GM23338 (cell line): ENCODE measurements around the gene DIAPH3. TPM values are rescaled to one million over a fixed set of nuclear protein-coding genes. Genes with fewer than 3 reads are reported as not detected.

Source experiments
- ATAC-seq: fragments of 200-7000 bp; cut with Tn5 transposase; 3 replicates; pipeline ENCODE4 v1.9.1; 2020
- DNase-seq: peaks from one replicate; pipeline ENCODE4 v3.0.0-alpha.2; 2015; ENCODE audit warnings: low spot score
- H2AFZ ChIP-seq: fragments of 200-600 bp; sonication (generic); 2 replicates; pipeline ENCODE4 v1.8.0; 2016; ENCODE audit warnings: antibody characterized with exemption, mild to moderate bottlenecking, moderate library complexity
- H3F3A ChIP-seq: fragments of 200-600 bp; sonication (generic); replicated peaks from 2 replicates; pipeline ENCODE4 v1.8.0; 2017; ENCODE audit warnings: antibody characterized with exemption, mixed run types, low read depth
- H3K27ac ChIP-seq: fragments of 200-600 bp; sonication (generic); 2 replicates; pipeline ENCODE4 v1.6.1; 2016; ENCODE audit warnings: low read depth
- H3K27me3 ChIP-seq: fragments of 200-600 bp; sonication (generic); 2 replicates; pipeline ENCODE4 v1.8.0; 2016; ENCODE audit warnings: mild to moderate bottlenecking, mixed run types, moderate library complexity; ENCODE audit not compliant: insufficient read depth
- H3K36me3 ChIP-seq: fragments of 200-600 bp; sonication (generic); 2 replicates; pipeline ENCODE4 v1.8.0; 2016; ENCODE audit warnings: mild to moderate bottlenecking; ENCODE audit not compliant: insufficient read depth
- H3K4me1 ChIP-seq: fragments of 200-600 bp; sonication (generic); 2 replicates; pipeline ENCODE4 v1.8.0; 2016; ENCODE audit warnings: mild to moderate bottlenecking, moderate library complexity; ENCODE audit not compliant: insufficient read depth
- H3K4me2 ChIP-seq: fragments of 200-600 bp; sonication (generic); 2 replicates; pipeline ENCODE4 v1.7.1; 2017; ENCODE audit warnings: mixed run types
- H3K4me3 ChIP-seq: fragments of 200-600 bp; sonication (generic); 2 replicates; pipeline ENCODE4 v1.6.1; 2016; ENCODE audit warnings: mixed run types
- H3K79me2 ChIP-seq: fragments of 200-600 bp; sonication (generic); replicated peaks from 2 replicates; pipeline ENCODE4 v1.8.0; 2017; ENCODE audit warnings: mild to moderate bottlenecking; ENCODE audit not compliant: insufficient read depth
- H3K9me2 ChIP-seq: fragments of 200-600 bp; sonication (generic); 2 replicates; pipeline ENCODE4 v1.8.0; 2017; ENCODE audit not compliant: insufficient read depth
- H4K20me1 ChIP-seq: fragments of 200-600 bp; sonication (generic); replicated peaks from 2 replicates; pipeline ENCODE4 v1.8.0; 2017; ENCODE audit warnings: mild to moderate bottlenecking; ENCODE audit not compliant: insufficient read depth
- H3K27ac Mint-ChIP-seq: 2 replicates; pipeline ENCODE4 v1.8.0; 2020; ENCODE audit warnings: inconsistent platforms, mild to moderate bottlenecking, moderate library complexity, mixed read lengths
- H3K27me3 Mint-ChIP-seq: 3 replicates; pipeline ENCODE4 v1.8.0; 2022; ENCODE audit warnings: low read depth, mild to moderate bottlenecking, moderate library complexity, mixed read lengths, inconsistent platforms; ENCODE audit not compliant: insufficient read depth, poor library complexity
- H3K36me3 Mint-ChIP-seq: 3 replicates; pipeline ENCODE4 v1.8.0; 2021; ENCODE audit warnings: low read depth, mild to moderate bottlenecking, inconsistent platforms, moderate library complexity, mixed read lengths
- H3K4me1 Mint-ChIP-seq: 3 replicates; pipeline ENCODE4 v1.8.0; 2020; ENCODE audit warnings: mild to moderate bottlenecking, inconsistent platforms, mixed read lengths
- H3K4me3 Mint-ChIP-seq: 3 replicates; pipeline ENCODE4 v1.8.0; 2021; ENCODE audit warnings: moderate library complexity, mild to moderate bottlenecking, inconsistent platforms, mixed read lengths
- H3K9me3 Mint-ChIP-seq: 3 replicates; pipeline ENCODE4 v1.8.0; 2020; ENCODE audit warnings: moderate library complexity, mild to moderate bottlenecking, inconsistent platforms, mixed read lengths
- CREB1 ChIP-seq: fragments of 250-450 bp; sonication (Bioruptor Pico); IDR thresholded peaks from 2 replicates; pipeline ENCODE4 v1.5.0; 2020; ENCODE audit warnings: low read depth, mild to moderate bottlenecking, moderate library complexity
- EZH2 ChIP-seq: fragments of 200-600 bp; sonication (generic); IDR thresholded peaks from one replicate; pipeline ENCODE4 v1.8.0; 2017; ENCODE audit warnings: antibody characterized with exemption, mild to moderate bottlenecking, low read depth; ENCODE audit not compliant: unreplicated experiment
- EZH2phosphoT487 ChIP-seq: fragments of 200-600 bp; sonication (generic); IDR thresholded peaks from one replicate; pipeline ENCODE4 v1.8.1; 2018; ENCODE audit warnings: antibody characterized with exemption; ENCODE audit not compliant: unreplicated experiment
- JUNB ChIP-seq: IDR thresholded peaks from one replicate; pipeline ENCODE4 v1.6.1; 2016; ENCODE audit warnings: antibody characterized with exemption; ENCODE audit not compliant: unreplicated experiment
- NANOG ChIP-seq: IDR thresholded peaks from 2 replicates; pipeline ENCODE4 v1.6.1; 2016; ENCODE audit warnings: antibody characterized with exemption, borderline replicate concordance
- POLR2AphosphoS5 ChIP-seq: IDR thresholded peaks from 2 replicates; pipeline ENCODE4 v1.6.1; 2016; ENCODE audit warnings: antibody characterized with exemption, low read depth
- STAT1 ChIP-seq: IDR thresholded peaks from one replicate; pipeline ENCODE4 v1.6.1; 2016; ENCODE audit warnings: antibody characterized with exemption; ENCODE audit not compliant: unreplicated experiment
- ZNF114 ChIP-seq: fragments of 250-450 bp; sonication (Bioruptor Pico); IDR thresholded peaks from 2 replicates; pipeline ENCODE4 v1.5.0; 2020; ENCODE audit warnings: mild to moderate bottlenecking, moderate library complexity
- ZNF331 ChIP-seq: fragments of 250-450 bp; sonication (Bioruptor Pico); IDR thresholded peaks from 2 replicates; pipeline ENCODE4 v1.5.0; 2020; ENCODE audit warnings: low read depth, mild to moderate bottlenecking, moderate library complexity
- polyA plus RNA-seq: library from polyadenylated mRNA; unstranded; fragments of >200 nt; fragmentation: Nextera tagmentation; extraction: Ambion mirVana; gene quantifications from 2 replicates; pipeline ENCODE4 v1.2.1, GENCODE V29; 2016
- total RNA-seq: library from RNA; depleted of rRNA; stranded (reverse); fragments of >200 nt; shearing (Covaris generic); gene quantifications from 2 replicates; pipeline ENCODE4 v1.2.3, GENCODE V29; 2014
- TF ChIP-seq, protein P1 (sequence below): IDR thresholded peaks from one replicate; pipeline ENCODE4 v1.6.1; 2018; ENCODE audit warnings: antibody characterized with exemption; ENCODE audit not compliant: unreplicated experiment
- TF ChIP-seq, protein P2 (sequence below), 2 experiments: fragments of 200-600 bp in 1 of 2; sonication (generic) in 1 of 2; conservative IDR thresholded peaks; 2 replicates each; pipeline versions ENCODE4 v1.5.1 to v1.6.1; 2016 to 2017; ENCODE audit warnings: antibody characterized with exemption in 2 of 2, low read depth in 2 of 2, mild to moderate bottlenecking in 2 of 2, moderate library complexity in 1 of 2
- TF ChIP-seq, protein P3 (sequence below): fragments of 250-450 bp; sonication (Bioruptor Pico); IDR thresholded peaks from 2 replicates; pipeline ENCODE4 v1.5.0; 2020; ENCODE audit warnings: mild to moderate bottlenecking, moderate library complexity
- TF ChIP-seq, protein P4 (sequence below): IDR thresholded peaks from 2 replicates; pipeline ENCODE4 v1.6.1; 2016; ENCODE audit warnings: antibody characterized with exemption

DIAPH3 gene
- total and polyA plus RNA-seq, 2 experiments from 2014 or later = 23.4 to 30.2 TPM

DNA sequence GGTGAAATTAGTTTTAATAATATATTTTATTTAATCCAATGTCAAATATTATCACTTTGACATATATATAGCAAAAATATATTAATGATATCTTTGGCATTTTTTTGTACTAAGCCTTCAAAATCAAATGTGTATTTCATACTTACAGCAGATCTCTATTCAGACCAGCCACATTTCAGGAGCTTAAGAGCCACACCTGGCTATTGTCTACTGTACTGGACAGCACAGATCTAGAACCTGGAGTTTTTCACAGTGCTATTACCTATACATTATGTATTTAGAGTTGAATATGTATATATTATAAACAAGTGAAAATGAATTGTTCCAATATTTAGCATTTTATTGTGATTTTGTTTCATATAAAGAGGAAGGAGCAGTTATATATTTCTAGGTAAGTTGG is 486.3 kb downstream of the DIAPH3 start:
- H3K4me3 ChIP-seq = no peak overlapping the region
- no peaks in the 10 kb centered on the region for H3K9me2 ChIP-seq
- Mint-ChIP-seq H3K9me3 (no peaks in the 10 kb centered on the region), H3K4me3 (no peak overlapping the region), H3K27ac (no peak overlapping the region), H3K36me3 (no peaks in the 10 kb centered on the region), H3K27me3 (no peaks in the 10 kb centered on the region), H3K4me1 (peaks cover 17% of the 10 kb centered on the region)
- no peaks in the 10 kb centered on the region for H3K79me2 ChIP-seq
- DNase-seq (no peak), ATAC-seq (no peak)
- H4K20me1 ChIP-seq = no peaks in the 10 kb centered on the region
- no peaks in the 10 kb centered on the region for H3K27me3 ChIP-seq
- TF ChIP-seq ZNF114 (CRISPR knock-in tag) = no peak
- TF ChIP-seq, protein P1, sequence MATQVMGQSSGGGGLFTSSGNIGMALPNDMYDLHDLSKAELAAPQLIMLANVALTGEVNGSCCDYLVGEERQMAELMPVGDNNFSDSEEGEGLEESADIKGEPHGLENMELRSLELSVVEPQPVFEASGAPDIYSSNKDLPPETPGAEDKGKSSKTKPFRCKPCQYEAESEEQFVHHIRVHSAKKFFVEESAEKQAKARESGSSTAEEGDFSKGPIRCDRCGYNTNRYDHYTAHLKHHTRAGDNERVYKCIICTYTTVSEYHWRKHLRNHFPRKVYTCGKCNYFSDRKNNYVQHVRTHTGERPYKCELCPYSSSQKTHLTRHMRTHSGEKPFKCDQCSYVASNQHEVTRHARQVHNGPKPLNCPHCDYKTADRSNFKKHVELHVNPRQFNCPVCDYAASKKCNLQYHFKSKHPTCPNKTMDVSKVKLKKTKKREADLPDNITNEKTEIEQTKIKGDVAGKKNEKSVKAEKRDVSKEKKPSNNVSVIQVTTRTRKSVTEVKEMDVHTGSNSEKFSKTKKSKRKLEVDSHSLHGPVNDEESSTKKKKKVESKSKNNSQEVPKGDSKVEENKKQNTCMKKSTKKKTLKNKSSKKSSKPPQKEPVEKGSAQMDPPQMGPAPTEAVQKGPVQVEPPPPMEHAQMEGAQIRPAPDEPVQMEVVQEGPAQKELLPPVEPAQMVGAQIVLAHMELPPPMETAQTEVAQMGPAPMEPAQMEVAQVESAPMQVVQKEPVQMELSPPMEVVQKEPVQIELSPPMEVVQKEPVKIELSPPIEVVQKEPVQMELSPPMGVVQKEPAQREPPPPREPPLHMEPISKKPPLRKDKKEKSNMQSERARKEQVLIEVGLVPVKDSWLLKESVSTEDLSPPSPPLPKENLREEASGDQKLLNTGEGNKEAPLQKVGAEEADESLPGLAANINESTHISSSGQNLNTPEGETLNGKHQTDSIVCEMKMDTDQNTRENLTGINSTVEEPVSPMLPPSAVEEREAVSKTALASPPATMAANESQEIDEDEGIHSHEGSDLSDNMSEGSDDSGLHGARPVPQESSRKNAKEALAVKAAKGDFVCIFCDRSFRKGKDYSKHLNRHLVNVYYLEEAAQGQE = no peak
- TF ChIP-seq, protein P2, sequence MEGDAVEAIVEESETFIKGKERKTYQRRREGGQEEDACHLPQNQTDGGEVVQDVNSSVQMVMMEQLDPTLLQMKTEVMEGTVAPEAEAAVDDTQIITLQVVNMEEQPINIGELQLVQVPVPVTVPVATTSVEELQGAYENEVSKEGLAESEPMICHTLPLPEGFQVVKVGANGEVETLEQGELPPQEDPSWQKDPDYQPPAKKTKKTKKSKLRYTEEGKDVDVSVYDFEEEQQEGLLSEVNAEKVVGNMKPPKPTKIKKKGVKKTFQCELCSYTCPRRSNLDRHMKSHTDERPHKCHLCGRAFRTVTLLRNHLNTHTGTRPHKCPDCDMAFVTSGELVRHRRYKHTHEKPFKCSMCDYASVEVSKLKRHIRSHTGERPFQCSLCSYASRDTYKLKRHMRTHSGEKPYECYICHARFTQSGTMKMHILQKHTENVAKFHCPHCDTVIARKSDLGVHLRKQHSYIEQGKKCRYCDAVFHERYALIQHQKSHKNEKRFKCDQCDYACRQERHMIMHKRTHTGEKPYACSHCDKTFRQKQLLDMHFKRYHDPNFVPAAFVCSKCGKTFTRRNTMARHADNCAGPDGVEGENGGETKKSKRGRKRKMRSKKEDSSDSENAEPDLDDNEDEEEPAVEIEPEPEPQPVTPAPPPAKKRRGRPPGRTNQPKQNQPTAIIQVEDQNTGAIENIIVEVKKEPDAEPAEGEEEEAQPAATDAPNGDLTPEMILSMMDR (conservative IDR thresholded peaks at IDR 0.05; ENCODE audit: low read depth in 2 of 2) = no peak
- TF ChIP-seq JUNB = no peak
- TF ChIP-seq STAT1 = no peak
- TF ChIP-seq, protein P3, sequence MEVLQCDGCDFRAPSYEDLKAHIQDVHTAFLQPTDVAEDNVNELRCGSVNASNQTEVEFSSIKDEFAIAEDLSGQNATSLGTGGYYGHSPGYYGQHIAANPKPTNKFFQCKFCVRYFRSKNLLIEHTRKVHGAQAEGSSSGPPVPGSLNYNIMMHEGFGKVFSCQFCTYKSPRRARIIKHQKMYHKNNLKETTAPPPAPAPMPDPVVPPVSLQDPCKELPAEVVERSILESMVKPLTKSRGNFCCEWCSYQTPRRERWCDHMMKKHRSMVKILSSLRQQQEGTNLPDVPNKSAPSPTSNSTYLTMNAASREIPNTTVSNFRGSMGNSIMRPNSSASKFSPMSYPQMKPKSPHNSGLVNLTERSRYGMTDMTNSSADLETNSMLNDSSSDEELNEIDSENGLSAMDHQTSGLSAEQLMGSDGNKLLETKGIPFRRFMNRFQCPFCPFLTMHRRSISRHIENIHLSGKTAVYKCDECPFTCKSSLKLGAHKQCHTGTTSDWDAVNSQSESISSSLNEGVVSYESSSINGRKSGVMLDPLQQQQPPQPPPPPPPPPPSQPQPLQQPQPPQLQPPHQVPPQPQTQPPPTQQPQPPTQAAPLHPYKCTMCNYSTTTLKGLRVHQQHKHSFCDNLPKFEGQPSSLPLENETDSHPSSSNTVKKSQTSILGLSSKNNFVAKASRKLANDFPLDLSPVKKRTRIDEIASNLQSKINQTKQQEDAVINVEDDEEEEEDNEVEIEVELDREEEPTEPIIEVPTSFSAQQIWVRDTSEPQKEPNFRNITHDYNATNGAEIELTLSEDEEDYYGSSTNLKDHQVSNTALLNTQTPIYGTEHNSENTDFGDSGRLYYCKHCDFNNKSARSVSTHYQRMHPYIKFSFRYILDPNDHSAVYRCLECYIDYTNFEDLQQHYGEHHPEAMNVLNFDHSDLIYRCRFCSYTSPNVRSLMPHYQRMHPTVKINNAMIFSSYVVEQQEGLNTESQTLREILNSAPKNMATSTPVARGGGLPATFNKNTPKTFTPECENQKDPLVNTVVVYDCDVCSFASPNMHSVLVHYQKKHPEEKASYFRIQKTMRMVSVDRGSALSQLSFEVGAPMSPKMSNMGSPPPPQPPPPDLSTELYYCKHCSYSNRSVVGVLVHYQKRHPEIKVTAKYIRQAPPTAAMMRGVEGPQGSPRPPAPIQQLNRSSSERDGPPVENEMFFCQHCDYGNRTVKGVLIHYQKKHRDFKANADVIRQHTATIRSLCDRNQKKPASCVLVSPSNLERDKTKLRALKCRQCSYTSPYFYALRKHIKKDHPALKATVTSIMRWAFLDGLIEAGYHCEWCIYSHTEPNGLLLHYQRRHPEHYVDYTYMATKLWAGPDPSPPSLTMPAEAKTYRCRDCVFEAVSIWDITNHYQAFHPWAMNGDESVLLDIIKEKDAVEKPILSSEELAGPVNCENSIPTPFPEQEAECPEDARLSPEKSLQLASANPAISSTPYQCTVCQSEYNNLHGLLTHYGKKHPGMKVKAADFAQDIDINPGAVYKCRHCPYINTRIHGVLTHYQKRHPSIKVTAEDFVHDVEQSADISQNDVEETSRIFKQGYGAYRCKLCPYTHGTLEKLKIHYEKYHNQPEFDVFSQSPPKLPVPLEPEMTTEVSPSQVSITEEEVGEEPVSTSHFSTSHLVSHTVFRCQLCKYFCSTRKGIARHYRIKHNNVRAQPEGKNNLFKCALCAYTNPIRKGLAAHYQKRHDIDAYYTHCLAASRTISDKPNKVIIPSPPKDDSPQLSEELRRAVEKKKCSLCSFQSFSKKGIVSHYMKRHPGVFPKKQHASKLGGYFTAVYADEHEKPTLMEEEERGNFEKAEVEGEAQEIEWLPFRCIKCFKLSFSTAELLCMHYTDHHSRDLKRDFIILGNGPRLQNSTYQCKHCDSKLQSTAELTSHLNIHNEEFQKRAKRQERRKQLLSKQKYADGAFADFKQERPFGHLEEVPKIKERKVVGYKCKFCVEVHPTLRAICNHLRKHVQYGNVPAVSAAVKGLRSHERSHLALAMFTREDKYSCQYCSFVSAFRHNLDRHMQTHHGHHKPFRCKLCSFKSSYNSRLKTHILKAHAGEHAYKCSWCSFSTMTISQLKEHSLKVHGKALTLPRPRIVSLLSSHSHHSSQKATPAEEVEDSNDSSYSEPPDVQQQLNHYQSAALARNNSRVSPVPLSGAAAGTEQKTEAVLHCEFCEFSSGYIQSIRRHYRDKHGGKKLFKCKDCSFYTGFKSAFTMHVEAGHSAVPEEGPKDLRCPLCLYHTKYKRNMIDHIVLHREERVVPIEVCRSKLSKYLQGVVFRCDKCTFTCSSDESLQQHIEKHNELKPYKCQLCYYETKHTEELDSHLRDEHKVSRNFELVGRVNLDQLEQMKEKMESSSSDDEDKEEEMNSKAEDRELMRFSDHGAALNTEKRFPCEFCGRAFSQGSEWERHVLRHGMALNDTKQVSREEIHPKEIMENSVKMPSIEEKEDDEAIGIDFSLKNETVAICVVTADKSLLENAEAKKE (CRISPR knock-in tag) = no peak
- TF ChIP-seq EZH2 = no peak
- no peak for TF ChIP-seq POLR2AphosphoS5
- no peak for TF ChIP-seq EZH2phosphoT487
- TF ChIP-seq CREB1 (CRISPR knock-in tag) = no peak
- TF ChIP-seq, protein P4, sequence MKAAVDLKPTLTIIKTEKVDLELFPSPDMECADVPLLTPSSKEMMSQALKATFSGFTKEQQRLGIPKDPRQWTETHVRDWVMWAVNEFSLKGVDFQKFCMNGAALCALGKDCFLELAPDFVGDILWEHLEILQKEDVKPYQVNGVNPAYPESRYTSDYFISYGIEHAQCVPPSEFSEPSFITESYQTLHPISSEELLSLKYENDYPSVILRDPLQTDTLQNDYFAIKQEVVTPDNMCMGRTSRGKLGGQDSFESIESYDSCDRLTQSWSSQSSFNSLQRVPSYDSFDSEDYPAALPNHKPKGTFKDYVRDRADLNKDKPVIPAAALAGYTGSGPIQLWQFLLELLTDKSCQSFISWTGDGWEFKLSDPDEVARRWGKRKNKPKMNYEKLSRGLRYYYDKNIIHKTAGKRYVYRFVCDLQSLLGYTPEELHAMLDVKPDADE = no peak
- TF ChIP-seq ZNF331 = no peak
- TF ChIP-seq NANOG = no peak
- no peaks in the 10 kb centered on the region for H3K36me3 ChIP-seq
- H3K4me1 ChIP-seq = peaks cover 17% of the 10 kb centered on the region
- no peak overlapping the region for H2AFZ ChIP-seq
- H3F3A ChIP-seq = no peaks in the 10 kb centered on the region
- no peak overlapping the region for H3K27ac ChIP-seq
- H3K4me2 ChIP-seq = no peak overlapping the region
